GM18505 (cell line): ENCODE data around the gene KBTBD7.
"Not testable (repeated sequence)": the region's sequence is repeated elsewhere in the genome, so short reads cannot be mapped to it uniquely, and the experiment has no call there.

Experiments used
- ATAC-seq: cut with Tn5 transposase; IDR thresholded peaks from one replicate; pipeline ENCODE4 v1.9.1; 2021; ENCODE audit not compliant: unreplicated experiment
- POLR2A ChIP-seq: IDR thresholded peaks from 4 replicates; pipeline ENCODE4 v1.6.1; 2011; ENCODE audit warnings: borderline replicate concordance; ENCODE audit not compliant: insufficient read depth, insufficient read length; ENCODE audit errors: extremely low read depth

KBTBD7 gene

DNA sequence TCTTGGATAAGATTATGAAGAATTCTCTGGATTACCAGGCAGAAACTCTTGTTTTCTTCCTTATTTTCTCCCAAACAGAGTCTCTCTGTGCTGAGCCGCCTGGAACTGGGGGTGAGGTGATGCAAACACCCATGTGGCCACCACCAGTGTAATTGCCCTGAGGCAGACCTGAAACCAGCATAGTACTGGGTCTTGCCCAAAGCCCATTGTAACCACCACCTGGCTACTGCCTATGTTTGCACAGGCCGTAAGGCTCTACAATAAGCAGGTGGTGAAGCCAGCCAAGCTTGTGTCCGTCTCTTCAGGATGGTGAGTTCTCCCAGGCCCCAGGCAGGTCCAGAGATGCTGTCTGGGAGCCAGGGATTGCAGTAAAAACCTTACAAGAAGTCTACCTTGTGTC is 18.9 kb upstream of the KBTBD7 start:
- TF ChIP-seq POLR2A, result no peak
- ATAC-seq, result no peak

DNA sequence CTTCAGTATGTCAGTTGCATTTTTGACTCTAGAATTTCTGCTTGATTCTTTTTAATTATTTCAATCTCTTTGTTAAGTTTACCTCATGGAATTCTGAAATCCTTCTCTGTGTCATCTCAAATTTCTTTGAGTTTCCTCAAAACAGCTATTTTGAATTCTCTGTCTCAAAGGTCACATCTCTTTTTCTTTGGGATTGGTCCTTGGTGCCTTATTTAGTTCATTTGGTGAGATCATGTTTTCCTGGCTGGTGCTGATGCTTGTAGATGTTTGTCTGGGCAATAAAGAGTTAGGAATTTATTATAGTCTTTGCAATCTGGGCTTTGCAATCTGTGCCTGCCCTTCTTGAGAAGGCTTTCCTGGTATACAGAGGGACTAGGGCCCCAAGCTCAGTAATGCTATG is 18.5 kb upstream of the KBTBD7 start:
- no peak for TF ChIP-seq POLR2A
- no peak for ATAC-seq

DNA sequence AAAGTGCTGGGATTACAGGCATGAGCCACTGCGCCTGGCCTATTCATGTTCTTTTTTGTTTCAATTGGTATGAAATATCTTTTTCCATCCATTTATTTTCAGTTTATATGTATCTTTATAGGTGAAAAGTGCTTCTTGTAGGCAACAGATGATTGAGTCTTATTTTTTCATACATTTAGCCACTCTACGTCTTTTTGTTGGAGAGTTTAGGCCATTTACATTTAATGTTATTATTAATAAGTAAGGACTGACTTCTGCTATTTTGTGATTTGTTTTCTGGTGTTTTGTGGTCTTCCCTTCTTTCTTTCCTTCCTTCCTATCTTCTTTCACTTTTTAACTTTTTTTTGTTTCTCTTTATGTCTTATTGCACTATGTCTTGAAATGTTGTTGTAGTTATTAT is 16.7 kb upstream of the KBTBD7 start:
- ATAC-seq, result no peak
- TF ChIP-seq POLR2A, result no peak

DNA sequence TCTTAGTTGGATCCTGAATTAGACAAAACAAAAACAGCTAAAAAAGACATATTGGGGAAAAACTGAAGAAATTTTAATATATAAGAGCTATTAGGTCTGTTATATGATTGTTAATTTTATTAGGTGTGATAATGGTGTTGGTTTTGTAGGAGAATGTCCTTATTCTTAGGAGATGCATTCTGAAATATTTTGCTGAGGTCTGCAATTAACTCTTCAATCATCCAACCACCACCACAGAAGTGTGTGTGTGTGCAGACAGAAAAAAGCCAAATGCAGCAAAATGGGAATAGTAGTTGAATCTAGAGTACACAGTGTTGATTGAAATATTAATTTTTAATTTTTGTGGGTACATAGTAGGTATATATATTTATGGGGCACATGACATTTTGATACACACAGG is 12.1 kb upstream of the KBTBD7 start:
- no peak for ATAC-seq
- no peak for TF ChIP-seq POLR2A

DNA sequence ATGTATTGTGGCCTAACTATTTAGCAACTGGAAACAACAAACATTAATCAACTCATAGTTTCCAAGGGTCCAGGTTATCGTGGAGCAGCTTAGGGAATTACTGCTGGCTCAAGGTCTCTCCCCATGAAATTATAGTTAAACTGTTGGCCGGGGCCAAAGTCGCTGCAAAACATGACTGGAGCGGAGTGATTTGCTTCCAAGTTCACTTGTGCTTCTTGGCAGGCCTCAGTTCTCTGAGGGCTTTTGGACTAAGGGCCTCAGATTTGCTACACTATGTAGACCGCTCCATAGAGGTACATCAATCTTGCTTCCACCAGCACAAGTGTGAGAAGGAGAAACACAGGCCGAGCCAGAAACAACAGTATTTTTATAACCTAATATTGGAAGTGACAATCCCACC is 9.4 kb upstream of the KBTBD7 start:
- no peak for TF ChIP-seq POLR2A
- no peak for ATAC-seq

DNA sequence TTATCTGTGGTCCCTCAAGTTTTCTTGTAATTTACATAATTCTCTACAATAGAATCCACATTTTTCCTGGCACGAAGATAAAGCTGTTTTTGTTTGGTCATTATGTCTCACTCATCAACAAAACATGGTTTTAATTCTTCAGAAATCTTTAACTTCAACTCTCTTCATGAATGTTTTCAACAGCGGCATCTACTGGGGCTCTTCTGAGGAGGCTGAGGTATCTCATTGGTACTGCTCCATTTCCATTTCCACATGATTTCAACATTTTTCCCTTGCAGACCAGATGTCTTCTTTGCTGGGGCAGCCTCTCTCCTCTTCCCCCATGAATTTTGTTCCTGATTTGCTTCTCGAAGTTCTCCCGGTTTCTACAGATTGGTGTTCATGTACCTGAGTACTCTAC is 5.8 kb upstream of the KBTBD7 start:
- ATAC-seq, result no peak

DNA sequence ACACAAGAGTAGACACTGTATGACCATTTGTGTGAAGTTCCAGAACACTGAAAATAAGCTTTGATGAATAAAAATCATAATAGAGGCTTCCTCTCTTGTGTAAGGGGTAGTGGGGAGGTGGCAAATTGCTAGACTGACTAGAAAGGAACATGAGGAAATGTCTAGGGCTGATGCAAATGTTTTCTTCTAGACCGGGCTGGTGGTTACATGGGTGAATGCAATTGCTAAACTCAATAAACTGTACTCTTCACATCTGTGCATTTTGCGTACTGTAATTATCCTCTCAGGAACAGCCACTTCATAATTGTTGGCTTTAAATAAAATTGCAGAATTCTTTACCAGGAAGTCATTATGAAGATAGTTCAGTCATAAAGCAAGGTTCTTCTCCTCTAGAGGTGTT is 5.2 kb upstream of the KBTBD7 start:
- no peak for TF ChIP-seq POLR2A
- peak; percentile 73 for ATAC-seq

More for the DNA sequence above, 5.8 kb upstream of the KBTBD7 start:
- no peak for TF ChIP-seq POLR2A

DNA sequence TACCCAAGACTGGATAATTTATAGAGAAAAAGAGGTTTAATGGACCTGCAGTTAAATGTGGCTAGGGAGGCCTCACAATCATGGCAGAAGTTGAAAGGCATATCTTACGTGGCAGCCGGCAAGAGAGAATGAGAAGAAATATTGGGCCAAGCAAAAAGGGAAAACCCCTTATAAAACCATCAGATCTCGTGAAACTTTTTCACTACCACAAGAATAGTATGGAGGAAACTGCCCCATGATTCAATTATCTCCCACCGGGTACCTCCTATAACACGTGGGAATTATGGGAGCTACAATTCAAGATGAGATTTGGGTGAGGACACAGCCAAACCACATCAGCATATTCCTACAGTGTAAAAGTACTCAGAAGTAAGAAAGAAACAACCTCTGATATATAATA is 4.7 kb upstream of the KBTBD7 start:
- no peak for ATAC-seq
- TF ChIP-seq POLR2A, result no peak

DNA sequence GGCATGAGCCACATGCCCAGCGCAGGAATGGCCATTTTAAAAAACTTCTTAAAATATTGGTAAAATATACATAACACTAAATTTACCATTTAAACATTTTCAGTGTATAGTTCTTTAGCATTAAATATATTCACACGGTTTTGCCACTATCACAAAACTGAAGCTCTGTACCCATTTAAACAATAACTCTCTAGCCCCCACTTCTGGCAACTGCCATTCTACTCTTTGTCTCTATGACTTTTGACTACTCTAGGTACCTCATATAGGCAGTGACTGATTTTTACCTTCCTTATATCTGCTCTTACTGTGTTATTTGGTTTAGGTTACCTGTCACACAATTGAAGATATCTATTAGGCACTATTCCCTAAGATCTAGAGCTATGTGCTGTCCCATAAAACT is 2.3 kb upstream of the KBTBD7 start:
- TF ChIP-seq POLR2A, result no peak
- no peak for ATAC-seq

DNA sequence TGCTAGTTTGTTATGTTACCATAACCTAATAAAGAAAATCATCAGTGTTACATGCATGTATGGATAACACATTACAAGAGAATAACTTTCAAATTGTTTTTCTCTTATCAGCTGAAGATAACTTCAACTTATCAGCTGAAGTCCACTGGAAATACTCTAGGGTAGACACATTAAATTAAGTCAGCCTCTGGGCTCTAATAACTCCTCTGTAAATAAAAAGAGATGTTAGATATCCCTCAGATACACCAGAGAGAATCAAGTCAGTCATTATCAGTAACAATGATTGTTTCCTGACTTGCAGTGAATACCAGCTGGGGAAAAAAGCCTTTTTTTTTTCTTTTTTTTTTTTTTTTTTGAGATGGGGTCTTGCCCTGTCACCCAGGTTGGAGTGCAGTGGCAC is 1.6 kb upstream of the KBTBD7 start:
- TF ChIP-seq POLR2A, result no peak
- no peak for ATAC-seq

DNA sequence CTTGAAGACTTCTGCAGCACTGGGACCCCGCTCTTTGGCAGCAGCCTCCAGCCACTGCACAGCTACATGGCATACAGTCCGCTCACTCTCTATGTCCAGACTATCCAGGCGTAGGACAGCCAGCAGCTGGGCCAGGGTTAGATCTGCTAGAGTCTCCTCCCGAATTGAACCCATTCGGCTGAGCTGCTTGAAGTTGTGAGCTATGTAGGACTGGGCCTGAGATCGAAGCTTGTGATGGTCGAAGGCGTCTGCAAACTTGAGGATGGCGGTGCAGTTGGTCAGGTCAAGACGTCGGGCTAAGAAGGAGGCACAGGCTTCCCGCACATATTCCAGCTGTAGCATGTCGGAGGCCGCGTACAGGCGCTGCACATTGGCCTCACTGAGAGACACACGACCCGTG is 900 bp downstream of the KBTBD7 start:
- no peak for TF ChIP-seq POLR2A
- ATAC-seq, result no peak

DNA sequence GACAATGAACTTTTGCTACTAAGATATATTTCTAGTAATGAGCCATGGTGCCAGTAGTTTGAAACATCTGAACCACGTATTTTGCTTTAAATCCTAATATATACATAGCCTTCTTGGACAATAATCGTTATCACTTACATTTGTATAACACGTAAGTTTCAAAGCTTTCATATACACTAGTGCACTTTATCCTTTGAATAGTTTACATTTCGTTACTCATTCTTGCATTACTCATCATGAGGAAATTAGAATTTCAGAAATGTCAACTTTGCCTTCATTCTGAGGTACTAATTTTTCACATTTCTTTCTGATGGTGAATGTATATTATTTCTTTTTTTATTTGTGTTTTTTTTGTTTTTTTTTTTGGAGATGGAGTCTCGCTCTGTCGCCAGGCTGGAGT is 5.8 kb downstream of the KBTBD7 start:
- no peak for TF ChIP-seq POLR2A
- ATAC-seq, result no peak

DNA sequence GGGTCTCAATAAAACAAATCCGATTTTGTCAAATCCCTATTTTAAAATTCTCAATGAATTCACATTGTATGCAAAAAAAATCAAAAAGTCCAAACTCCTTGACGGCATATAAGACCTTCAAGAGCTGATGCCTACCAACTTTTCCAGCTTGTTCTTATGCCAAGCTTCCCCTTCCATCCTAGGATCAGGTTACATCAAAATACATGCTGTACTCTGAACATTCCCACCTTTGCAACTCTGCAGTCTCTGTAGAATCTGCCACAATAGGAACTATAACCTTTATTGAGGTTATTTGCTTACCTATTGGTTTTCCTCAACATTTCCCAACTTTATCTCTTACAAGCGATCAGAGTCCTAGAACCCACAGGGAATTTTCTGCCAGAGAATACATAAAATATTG is 7.9 kb downstream of the KBTBD7 start:
- no peak for ATAC-seq
- no peak for TF ChIP-seq POLR2A

DNA sequence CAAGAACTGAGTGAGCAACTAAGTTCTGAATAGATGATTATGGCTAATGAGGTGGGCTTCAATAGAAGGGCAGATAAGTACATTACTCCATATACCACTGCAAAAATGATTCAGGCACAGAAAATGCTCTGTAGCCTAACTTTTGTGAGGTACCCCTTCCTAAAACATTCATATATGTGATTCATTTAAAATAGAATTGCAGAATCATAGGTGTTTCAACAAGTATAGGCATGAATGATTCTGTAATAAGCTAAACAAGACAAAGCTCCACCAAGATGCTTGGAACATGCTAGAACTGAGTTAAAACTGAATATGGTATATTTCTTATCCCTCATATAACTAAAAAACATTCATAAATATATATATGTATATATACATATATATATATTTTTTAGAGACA is 12.1 kb downstream of the KBTBD7 start:
- TF ChIP-seq POLR2A, result no peak
- ATAC-seq, result no peak

DNA sequence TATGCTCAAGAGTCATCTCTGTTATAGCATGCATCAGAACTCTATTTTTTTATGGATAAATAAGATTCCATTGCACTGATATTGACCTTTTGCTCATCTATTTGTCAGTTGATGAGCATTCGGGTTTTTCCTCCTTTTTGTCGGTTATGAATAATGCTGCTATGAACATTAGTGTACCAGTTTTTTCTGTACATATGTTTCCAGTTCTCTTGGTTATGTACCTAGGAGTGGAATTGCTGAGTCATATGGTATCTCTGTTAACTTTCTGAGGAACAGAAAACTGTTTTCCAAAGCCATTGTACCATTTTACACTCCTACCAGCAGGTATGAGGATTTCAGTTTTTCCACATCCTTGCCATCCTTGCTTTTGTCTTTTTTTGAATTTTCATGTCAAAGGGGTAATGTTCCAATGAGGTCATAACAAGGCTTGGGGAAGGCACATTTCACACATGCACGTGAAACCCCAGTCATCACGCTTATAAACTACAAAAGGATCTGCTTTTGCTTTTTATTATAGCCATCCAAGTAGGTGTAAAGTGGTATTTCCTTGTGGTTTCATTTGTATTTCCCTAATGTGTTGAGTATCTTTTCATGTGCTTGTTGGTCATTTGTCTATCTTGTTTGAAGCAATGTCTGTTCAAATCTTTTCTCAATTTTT is 14.6 kb downstream of the KBTBD7 start:
- no peak for ATAC-seq
- no peak for TF ChIP-seq POLR2A

DNA sequence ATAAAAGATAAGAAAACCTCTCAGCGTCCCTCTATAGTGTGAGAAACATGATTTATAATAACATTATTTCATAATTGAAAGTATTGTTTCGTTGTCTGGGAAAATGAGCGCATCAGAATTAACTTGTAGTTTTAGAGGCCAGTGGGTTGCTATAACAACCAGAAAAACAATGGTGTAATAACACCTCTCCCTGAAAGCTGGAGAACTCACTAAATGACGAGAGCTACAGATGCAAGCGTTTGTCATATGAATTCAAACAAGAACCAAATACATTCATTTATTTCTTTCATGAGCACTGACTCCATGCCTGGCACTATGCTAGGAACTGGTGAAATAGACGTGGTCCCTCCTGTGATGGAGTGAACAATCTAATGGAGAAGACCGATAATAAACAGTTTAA is 16.3 kb downstream of the KBTBD7 start:
- no peak for ATAC-seq
- TF ChIP-seq POLR2A, result no peak

DNA sequence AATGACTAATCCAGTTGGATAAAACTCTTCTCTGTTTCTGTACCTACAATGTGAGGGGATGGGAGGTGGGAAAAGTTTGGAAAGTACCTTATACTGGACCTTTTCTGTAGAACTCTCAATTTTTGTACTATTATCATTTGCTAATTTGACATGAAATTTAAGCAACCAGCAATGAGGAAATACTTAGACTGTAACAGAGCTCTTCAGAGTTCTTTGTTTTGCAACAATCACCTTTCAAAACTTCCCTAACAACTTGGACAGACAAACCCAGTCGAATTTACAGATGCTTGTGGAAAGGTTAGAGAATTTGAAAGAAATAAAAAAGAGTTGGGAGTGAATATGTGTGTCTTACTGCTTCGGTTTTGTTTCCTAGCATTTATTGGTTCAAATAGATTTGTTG is 16.8 kb downstream of the KBTBD7 start:
- TF ChIP-seq POLR2A, result no peak
- no peak for ATAC-seq

DNA sequence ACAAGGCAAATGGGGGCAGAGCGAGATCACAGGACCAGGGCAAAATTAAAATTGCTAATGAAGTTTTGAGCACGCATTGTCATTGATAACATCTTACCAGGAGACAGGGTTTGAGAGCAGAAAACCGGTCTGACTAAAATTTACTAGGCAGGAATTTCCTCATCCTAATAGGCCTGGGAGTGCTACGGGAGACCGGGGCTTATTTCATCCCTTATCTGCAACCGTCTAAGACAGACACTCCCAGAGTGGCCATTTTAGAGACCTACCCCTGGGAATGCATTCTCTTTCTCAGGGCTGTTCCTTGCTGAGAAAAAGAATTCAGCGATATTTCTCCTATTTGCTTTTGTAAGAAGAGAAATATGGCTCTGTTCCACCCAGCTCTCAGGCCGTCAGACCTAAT is 18.8 kb downstream of the KBTBD7 start:
- ATAC-seq, result not testable (repeated sequence)
